Uterus (tissue), 4 donors: Measurements from ENCODE around the gene CSNK2A2. TPM values are rescaled to one million over a fixed set of nuclear protein-coding genes. Genes with fewer than 3 reads are reported as not detected.

ENCODE experiments used
- DNase-seq, 2 donors: peaks; one replicate each; pipeline ENCODE4 v3.0.0-alpha.2; 2019 to 2020
- H3K27ac ChIP-seq, 2 donors: fragments of 200-600 bp; sonication (generic); 1 replicate in 1 of 2; 2 replicates in 1 of 2; pipeline ENCODE4 v1.5.1; 2016 to 2018
- H3K27me3 ChIP-seq, 2 donors: fragments of 200-600 bp; sonication (generic); one replicate each; pipeline ENCODE4 v1.5.1; 2018 to 2019; ENCODE audit warnings: control low read depth in 1 of 2
- H3K36me3 ChIP-seq, 2 donors: fragments of 200-600 bp; sonication (generic); one replicate each; pipeline ENCODE4 v1.5.1; 2019; ENCODE audit warnings: control low read depth in 1 of 2
- H3K4me1 ChIP-seq, 2 donors: fragments of 200-600 bp; sonication (generic); one replicate each; pipeline ENCODE4 v1.5.1; 2018 to 2019; ENCODE audit warnings: control low read depth in 1 of 2
- H3K4me3 ChIP-seq, 2 donors: fragments of 200-600 bp; sonication (generic); 1 replicate in 1 of 2; 2 replicates in 1 of 2; pipeline ENCODE4 v1.5.1; 2018 to 2019; ENCODE audit warnings: mild to moderate bottlenecking in 1 of 2
- H3K9me3 ChIP-seq, 2 donors: fragments of 200-600 bp; sonication (generic); one replicate each; pipeline ENCODE4 v1.5.1; 2019; ENCODE audit warnings: control low read depth in 1 of 2
- POLR2A ChIP-seq, 2 donors: fragments of 450-650 bp; IDR thresholded peaks; one replicate each; pipeline ENCODE4 v1.6.1; 2016; ENCODE audit warnings: antibody characterized with exemption in 2 of 2, mild to moderate bottlenecking in 1 of 2, moderate library complexity in 1 of 2
- intact Hi-C: fragments of 100-400 bp; cut with DNase I; formaldehyde crosslinking; loops from one replicate; pipeline ENCODE4 v1.15.1; 2023; ENCODE audit warnings: low total_unique reads
- total RNA-seq, 4 donors: library from RNA; depleted of rRNA in 3 of 4; stranded (reverse); fragments of >200 nt in 3 of 4; gene quantifications; one replicate each; pipeline versions ENCODE4 v1.1.0 to v1.2.4, GENCODE V29; 2014 to 2023
- TF ChIP-seq, protein P1 (sequence below), 4 experiments: fragments of 200-600 bp in 2 of 4; fragments of 450-650 bp in 2 of 4; sonication (generic) in 2 of 4; IDR thresholded peaks; one replicate each; pipeline ENCODE4 v1.5.1; 2016 to 2019; ENCODE audit warnings: antibody characterized with exemption in 4 of 4, mild to moderate bottlenecking in 2 of 4, moderate library complexity in 1 of 4
- donor health status: DM: yes; HTN: yes; CAD: no.

The CSNK2A2 gene
- total RNA-seq, result 10 to 100 TPM; 28.1 to 62.5 (median 45.9) TPM

- Histone ChIP-seq H3K9me3 (no peaks in the 10 kb centered on the region), H3K4me1 (no peaks in the 10 kb centered on the region), H3K36me3 (no peaks in the 10 kb centered on the region), H3K27me3 (no peaks in the 10 kb centered on the region), H3K4me3 (peak within 1 kb of the TSS; percentile 47 to 71), H3K27ac (peak within 1 kb of the TSS; percentile 26 to 58)
- TF ChIP-seq POLR2A (IDR thresholded peaks at IDR 0.05), result no peak
- TF ChIP-seq, protein P1, sequence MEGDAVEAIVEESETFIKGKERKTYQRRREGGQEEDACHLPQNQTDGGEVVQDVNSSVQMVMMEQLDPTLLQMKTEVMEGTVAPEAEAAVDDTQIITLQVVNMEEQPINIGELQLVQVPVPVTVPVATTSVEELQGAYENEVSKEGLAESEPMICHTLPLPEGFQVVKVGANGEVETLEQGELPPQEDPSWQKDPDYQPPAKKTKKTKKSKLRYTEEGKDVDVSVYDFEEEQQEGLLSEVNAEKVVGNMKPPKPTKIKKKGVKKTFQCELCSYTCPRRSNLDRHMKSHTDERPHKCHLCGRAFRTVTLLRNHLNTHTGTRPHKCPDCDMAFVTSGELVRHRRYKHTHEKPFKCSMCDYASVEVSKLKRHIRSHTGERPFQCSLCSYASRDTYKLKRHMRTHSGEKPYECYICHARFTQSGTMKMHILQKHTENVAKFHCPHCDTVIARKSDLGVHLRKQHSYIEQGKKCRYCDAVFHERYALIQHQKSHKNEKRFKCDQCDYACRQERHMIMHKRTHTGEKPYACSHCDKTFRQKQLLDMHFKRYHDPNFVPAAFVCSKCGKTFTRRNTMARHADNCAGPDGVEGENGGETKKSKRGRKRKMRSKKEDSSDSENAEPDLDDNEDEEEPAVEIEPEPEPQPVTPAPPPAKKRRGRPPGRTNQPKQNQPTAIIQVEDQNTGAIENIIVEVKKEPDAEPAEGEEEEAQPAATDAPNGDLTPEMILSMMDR (IDR thresholded peaks at IDR 0.05), result peak in 3 of 4 experiments; percentile 46 to 60 (median 50)
- intact Hi-C loops, result no loop called here
- peak; percentile 50 to 70 for DNase-seq
Observed at GRCh38 chr16:58198022-58198683, at the start of gene CSNK2A2. Gene CSNK2A2, minus strand, starts transcription at chr16:58198106. Its CDS starts 370 bp downstream, at chr16:58197736.

- Histone ChIP-seq H3K4me1 (no peaks in the 10 kb centered on the region), H3K9me3 (no peaks in the 10 kb centered on the region), H3K27ac (no peak overlapping the region), H3K4me3 (no peak overlapping the region), H3K27me3 (peaks cover 0 to 22% of the 10 kb centered on the region in 2 donors), H3K36me3 (no peaks in the 10 kb centered on the region)
- DNase-seq, result no peak
- no peak for TF ChIP-seq POLR2A (IDR thresholded peaks at IDR 0.05)
- TF ChIP-seq, protein P1 (IDR thresholded peaks at IDR 0.05), result no peak
- intact Hi-C loops, result no loop called here
Observed at GRCh38 chr16:58243528-58244004, 45.7 kb upstream of the CSNK2A2 start.

DNA sequence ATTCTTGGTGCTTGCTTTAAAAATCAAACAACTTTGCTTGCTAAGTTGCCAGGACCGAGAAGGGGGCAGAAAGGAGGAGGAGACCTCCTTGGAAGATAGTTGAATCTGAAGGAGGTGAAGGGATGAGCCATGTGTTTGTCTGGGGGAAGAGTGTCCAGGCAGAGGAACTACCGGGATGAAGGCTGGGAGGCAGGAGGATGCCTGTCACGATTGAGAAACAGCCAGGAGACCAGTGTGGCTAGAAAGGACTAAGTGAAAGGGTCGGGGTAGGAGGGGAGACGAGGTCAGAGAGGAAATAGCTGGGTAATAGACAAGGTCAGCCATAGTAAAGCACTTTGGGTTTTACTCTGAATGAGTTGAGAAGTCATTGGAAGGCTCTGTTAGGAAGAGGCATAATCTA is 38.9 kb upstream of the CSNK2A2 start:
- intact Hi-C loops, result no loop called here
- TF ChIP-seq POLR2A (IDR thresholded peaks at IDR 0.05), result no peak
- TF ChIP-seq, protein P1 (IDR thresholded peaks at IDR 0.05), result no peak

DNA sequence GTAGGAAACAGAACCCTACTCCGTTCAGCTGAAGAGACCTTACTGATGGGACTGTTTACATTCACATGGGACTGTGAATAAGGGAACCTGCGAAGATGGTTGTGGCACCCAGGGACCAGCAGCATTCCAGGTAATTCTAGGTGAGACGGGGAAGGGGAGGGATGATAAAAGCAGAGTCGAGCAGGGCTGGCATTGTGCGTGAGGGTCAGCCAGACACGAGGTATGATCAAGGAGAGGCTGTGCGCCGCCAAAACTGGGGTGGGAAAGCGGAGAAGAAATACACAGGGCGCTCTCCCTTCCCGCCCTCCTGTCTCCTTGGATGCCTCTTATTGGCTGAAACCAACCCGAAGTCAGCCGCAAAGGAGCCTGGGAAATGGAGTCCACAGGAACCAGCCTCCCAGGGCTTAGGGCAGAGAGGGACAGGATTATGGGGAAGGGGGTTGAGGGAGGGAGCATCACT is 38.4 kb upstream of the CSNK2A2 start:
- H3K27ac ChIP-seq, result no peak overlapping the region
- peaks cover 0 to 13% of the 10 kb centered on the region in 2 donors for H3K27me3 ChIP-seq
- DNase-seq, result peak; percentile 52 to 71
- H3K9me3 ChIP-seq, result no peaks in the 10 kb centered on the region
- no peaks in the 10 kb centered on the region for H3K36me3 ChIP-seq
- peak overlapping the region in 1 of 2 donors; percentile 19 for H3K4me3 ChIP-seq
- no peaks in the 10 kb centered on the region for H3K4me1 ChIP-seq
- intact Hi-C loops, result no loop called here
- no peak for TF ChIP-seq POLR2A (IDR thresholded peaks at IDR 0.05)
- TF ChIP-seq, protein P1 (IDR thresholded peaks at IDR 0.05), result no peak

More for the DNA sequence above, 38.9 kb upstream of the CSNK2A2 start:
- Histone ChIP-seq H3K27ac (no peak overlapping the region), H3K27me3 (peaks cover 0 to 18% of the 10 kb centered on the region in 2 donors), H3K4me1 (no peaks in the 10 kb centered on the region), H3K36me3 (no peaks in the 10 kb centered on the region), H3K9me3 (no peaks in the 10 kb centered on the region), H3K4me3 (no peak overlapping the region)
- no peak for DNase-seq

DNA sequence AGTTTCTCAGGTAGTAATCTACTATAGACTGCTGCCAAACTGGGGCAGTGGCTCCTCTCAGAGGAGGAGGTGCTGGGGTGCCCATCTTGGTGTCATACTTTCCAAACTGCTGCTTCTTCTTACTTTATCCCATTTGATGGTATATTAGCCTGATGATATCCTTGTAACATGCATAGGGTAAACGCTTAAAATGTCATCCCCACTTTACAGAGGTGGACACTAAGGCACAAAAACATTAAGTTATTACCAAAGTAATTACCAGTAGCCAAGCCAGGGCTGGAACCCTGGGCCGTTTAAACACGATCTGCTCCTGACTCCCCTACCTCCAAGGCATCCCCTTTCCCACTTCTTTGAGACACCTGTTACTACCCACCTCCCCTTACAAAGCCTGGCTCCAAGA is 37.8 kb upstream of the CSNK2A2 start:
- no peak for TF ChIP-seq POLR2A (IDR thresholded peaks at IDR 0.05)
- TF ChIP-seq, protein P1 (IDR thresholded peaks at IDR 0.05), result no peak
- H3K4me1 ChIP-seq, result no peaks in the 10 kb centered on the region
- H3K36me3 ChIP-seq, result no peaks in the 10 kb centered on the region
- no peak for DNase-seq
- H3K9me3 ChIP-seq, result no peaks in the 10 kb centered on the region
- no peak overlapping the region for H3K4me3 ChIP-seq
- intact Hi-C loops, result no loop called here
- no peak overlapping the region for H3K27ac ChIP-seq
- peaks cover 0 to 9% of the 10 kb centered on the region in 2 donors for H3K27me3 ChIP-seq
